ENCODE measurements around the gene ZNF414. TPM values are rescaled to one million over a fixed set of nuclear protein-coding genes. Genes with fewer than 3 reads are reported as not detected.
"Not testable (repeated sequence)": the region's sequence is repeated elsewhere in the genome, so short reads cannot be mapped to it uniquely, and the experiment has no call there.

Gene ZNF414, protein sequence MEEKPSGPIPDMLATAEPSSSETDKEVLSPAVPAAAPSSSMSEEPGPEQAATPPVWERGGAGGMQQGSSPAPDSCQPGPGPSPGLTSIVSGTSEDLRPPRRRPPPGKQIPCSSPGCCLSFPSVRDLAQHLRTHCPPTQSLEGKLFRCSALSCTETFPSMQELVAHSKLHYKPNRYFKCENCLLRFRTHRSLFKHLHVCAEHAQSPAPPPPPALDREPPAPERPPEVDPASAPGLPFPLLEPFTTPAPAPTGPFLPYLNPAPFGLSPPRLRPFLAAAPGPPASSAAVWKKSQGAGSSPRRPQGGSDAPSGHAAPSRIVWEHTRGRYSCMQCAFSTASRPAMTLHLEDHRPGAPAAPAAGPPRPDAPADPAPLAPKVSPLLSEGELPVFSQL
- 27.5 TPM for total RNA-seq

DNA sequence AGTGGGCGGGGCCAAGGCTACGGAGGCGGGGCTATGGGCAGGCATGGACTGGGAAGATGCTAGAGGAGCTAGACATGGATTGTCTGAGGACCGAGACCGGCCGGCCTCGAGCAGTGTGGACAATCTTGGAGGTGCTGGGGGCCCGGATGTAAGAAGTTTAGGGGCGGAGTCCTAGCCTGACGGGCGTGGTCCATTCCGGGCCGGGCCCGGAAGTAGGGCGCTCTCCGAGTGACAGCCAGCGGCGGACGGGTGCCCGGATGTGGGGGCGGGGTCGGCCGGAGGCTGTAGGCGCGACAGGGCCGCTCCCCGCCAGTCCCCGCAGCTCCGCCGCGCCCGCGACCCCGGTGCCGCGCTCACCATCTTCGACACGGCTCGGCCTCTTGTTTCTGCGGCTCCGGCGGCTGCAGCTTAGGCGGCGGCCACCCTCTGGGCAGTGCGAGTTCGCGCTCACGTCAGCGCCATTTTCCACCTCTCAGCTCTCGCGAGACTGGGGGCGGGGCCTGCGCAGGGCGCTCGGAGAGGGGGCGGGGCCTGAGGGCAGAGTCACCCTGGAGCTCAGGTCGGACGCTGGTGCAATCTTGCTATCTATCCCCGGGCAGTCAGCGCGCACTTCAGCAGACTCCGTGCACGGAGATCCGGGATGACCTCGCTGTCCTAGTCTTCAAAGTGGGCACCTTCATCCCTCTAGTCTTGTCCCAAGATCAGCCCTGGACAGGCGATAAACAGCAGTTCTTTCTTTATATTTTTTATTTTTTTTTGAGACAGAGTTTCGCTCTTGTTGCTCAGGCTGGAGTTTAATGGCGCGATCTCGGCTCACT is at the start of gene ZNF414:
ZNF414 (minus strand) TSS at position 481 of the 818 bp plus-strand sequence; CDS start at position 360, 121 bp downstream.
- H3K4me3 ChIP-seq = peak within 1 kb of the TSS; percentile 56 to 96
- TF ChIP-seq POLR2AphosphoS5 (IDR thresholded peaks at IDR 0.05; ENCODE audit: insufficient read depth in 1 of 2, low read depth in 1 of 2) (peak; percentile 60 to 88), POLR2A (IDR thresholded peaks at IDR 0.05) (peak; percentile 45 to 71)
- TF ChIP-seq, protein P1, sequence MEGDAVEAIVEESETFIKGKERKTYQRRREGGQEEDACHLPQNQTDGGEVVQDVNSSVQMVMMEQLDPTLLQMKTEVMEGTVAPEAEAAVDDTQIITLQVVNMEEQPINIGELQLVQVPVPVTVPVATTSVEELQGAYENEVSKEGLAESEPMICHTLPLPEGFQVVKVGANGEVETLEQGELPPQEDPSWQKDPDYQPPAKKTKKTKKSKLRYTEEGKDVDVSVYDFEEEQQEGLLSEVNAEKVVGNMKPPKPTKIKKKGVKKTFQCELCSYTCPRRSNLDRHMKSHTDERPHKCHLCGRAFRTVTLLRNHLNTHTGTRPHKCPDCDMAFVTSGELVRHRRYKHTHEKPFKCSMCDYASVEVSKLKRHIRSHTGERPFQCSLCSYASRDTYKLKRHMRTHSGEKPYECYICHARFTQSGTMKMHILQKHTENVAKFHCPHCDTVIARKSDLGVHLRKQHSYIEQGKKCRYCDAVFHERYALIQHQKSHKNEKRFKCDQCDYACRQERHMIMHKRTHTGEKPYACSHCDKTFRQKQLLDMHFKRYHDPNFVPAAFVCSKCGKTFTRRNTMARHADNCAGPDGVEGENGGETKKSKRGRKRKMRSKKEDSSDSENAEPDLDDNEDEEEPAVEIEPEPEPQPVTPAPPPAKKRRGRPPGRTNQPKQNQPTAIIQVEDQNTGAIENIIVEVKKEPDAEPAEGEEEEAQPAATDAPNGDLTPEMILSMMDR (IDR thresholded peaks at IDR 0.05) = no peak
- H3K27me3 ChIP-seq = no peaks in the 10 kb centered on the region
- peaks cover 0 to 3% of the 10 kb centered on the region in 2 donors for H3K36me3 ChIP-seq
- no peaks in the 10 kb centered on the region for H3K9me3 ChIP-seq
- peak within 1 kb of the TSS; percentile 95 for H3K27ac ChIP-seq
- intact Hi-C loops (cut with DNase I) = loop anchor here (5.0 to 10.0 kb wide), 2 partner anchors 102 to 509 kb away; partner anchors contain the start of genes ELAVL1 and MARCHF2
- H3K4me1 ChIP-seq = peaks cover 39% of the 10 kb centered on the region
- peak in 1 of 2 donors; percentile 99 for DNase-seq (ENCODE audit: extremely low spot score in 2 of 2)

DNA sequence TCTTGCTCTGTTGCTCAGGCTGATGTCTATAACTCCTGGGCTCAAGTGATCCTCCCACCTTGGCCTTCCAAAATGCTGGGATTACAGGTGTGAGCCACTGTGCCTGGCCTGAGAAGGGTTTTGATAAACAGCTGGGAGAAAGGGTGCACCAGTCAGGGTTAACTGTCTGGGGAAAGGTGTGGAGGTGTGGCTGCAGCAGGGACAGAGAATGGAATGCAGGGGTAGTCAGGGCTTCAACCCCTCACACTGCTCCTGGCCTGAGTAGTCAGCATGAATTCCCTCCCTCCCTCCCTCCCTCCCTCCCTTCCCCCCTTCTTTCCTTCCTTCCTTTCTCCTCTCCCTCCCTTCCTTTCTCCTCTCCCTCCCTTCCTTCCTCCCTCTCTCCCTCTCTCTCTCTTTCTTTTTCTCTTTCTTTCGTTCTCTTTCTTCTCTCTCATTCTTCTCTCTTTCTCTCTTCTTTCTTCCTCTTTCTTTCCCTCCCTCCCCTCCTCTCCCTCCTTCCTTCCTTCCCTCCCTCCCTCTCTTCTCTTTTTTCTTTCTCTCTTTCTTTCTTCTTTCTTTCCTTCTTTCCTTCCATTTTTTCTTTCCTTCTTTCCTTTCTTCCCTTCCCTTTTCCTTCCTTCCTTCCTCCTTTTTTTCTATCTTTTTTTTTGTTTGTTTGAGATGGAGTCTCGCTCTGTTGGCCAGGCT is 47.3 kb upstream of the ZNF414 start:
- Histone ChIP-seq H3K4me1 (no peaks in the 10 kb centered on the region), H3K9me3 (no peaks in the 10 kb centered on the region), H3K4me3 (no peak overlapping the region), H3K27ac (no peak overlapping the region), H3K36me3 (no peaks in the 10 kb centered on the region), H3K27me3 (no peaks in the 10 kb centered on the region)
- TF ChIP-seq POLR2A (IDR thresholded peaks at IDR 0.05) (no peak), POLR2AphosphoS5 (IDR thresholded peaks at IDR 0.05; ENCODE audit: insufficient read depth in 1 of 2, low read depth in 1 of 2) (no peak)
- TF ChIP-seq, protein P1 (IDR thresholded peaks at IDR 0.05) = no peak
- intact Hi-C loops (cut with DNase I) = no loop called here
- no peak for DNase-seq (ENCODE audit: extremely low spot score in 2 of 2)

DNA sequence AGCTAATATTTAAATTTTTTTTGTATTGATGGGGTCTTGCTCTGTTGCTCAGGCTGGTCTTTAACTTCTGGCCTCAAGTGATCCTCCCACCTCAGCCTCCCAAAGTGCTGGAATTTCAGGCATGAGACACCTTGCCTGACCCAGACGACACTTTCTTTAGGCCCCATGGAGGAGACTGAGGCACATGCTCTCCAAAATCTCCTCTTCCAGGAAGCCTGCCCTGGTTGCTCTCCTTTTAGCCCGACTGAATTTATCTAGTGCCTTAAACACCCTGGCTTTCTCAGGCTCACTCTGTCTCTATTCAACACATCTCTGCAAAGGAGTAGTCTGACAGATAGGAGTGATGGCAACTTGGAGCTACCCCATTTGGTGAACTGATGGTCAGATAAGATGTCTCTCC is 44.4 kb upstream of the ZNF414 start:
- TF ChIP-seq POLR2A (IDR thresholded peaks at IDR 0.05) (no peak), POLR2AphosphoS5 (IDR thresholded peaks at IDR 0.05; ENCODE audit: insufficient read depth in 1 of 2, low read depth in 1 of 2) (no peak)
- TF ChIP-seq, protein P1 (IDR thresholded peaks at IDR 0.05) = no peak
- Histone ChIP-seq H3K27ac (no peak overlapping the region), H3K9me3 (no peaks in the 10 kb centered on the region), H3K4me3 (no peak overlapping the region), H3K4me1 (no peaks in the 10 kb centered on the region), H3K36me3 (no peaks in the 10 kb centered on the region), H3K27me3 (no peaks in the 10 kb centered on the region)
- intact Hi-C loops (cut with DNase I) = no loop called here
- no peak for DNase-seq (ENCODE audit: extremely low spot score in 2 of 2)

DNA sequence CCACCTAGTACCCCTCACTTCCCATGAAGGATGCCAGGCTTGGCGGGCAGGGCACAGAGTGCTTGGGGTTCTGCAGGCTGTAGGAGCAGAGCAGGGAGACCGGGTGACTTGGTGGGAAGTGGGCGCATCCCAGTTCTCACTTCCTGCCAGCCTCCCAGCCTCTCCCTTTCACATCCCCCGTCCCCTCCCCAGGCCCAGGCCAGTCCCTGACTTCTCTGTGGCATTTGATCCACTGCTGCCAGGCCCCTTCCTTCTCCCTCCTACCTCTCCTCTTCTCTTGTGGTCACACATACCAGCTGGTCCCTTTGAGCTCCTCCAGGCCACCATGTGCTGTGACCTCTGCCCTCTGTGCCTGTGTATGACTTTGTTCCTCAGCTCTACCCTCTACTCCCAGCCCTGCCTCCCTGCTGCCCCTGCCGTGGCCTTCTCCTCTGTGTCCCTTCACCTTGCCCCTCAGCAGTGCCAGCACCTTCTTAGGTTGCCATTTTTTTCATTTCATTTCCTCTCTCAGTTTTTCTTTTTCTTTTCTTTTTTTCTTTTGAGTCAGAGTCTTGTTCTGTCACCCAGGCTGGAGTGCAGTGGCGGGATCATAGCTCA is 43.8 kb upstream of the ZNF414 start:
- no peak for TF ChIP-seq POLR2AphosphoS5 (IDR thresholded peaks at IDR 0.05; ENCODE audit: insufficient read depth in 1 of 2, low read depth in 1 of 2)
- TF ChIP-seq, protein P1 (IDR thresholded peaks at IDR 0.05) = no peak
- Histone ChIP-seq H3K4me1 (no peaks in the 10 kb centered on the region), H3K36me3 (no peaks in the 10 kb centered on the region), H3K4me3 (no peak overlapping the region), H3K9me3 (no peaks in the 10 kb centered on the region), H3K27me3 (no peaks in the 10 kb centered on the region), H3K27ac (no peak overlapping the region)
- no peak for DNase-seq (ENCODE audit: extremely low spot score in 2 of 2)
- intact Hi-C loops (cut with DNase I) = no loop called here

DNA sequence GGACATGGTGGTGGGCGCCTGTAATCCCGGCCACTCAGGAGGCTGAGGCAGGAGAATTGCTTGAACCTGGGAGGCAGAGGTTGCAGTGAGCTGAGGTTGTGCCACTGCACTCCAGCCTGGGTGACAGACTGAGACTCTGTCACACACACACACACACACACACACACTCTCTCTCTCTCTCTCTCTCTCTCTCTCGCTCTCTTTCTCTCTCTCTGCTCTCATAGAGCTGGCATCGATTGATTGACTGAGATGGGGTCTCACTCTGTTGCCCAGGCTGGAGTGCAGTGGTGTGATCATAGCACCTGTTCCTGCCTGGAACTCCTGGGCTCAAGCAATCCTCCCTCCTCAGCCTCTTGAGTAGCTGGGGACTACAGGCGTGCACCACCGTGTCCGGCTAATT is 39.8 kb upstream of the ZNF414 start:
- H3K4me1 ChIP-seq; intact Hi-C loops (cut with DNase I); H3K9me3 ChIP-seq; H3K36me3 ChIP-seq; H3K4me3 ChIP-seq; DNase-seq (ENCODE audit: extremely low spot score in 2 of 2); H3K27me3 ChIP-seq; H3K27ac ChIP-seq: not testable (repeated sequence)
